ENCODE results near the gene ARHGEF26. TPM values are rescaled to one million over a fixed set of nuclear protein-coding genes. Genes with fewer than 3 reads are reported as not detected.

Gene ARHGEF26, protein sequence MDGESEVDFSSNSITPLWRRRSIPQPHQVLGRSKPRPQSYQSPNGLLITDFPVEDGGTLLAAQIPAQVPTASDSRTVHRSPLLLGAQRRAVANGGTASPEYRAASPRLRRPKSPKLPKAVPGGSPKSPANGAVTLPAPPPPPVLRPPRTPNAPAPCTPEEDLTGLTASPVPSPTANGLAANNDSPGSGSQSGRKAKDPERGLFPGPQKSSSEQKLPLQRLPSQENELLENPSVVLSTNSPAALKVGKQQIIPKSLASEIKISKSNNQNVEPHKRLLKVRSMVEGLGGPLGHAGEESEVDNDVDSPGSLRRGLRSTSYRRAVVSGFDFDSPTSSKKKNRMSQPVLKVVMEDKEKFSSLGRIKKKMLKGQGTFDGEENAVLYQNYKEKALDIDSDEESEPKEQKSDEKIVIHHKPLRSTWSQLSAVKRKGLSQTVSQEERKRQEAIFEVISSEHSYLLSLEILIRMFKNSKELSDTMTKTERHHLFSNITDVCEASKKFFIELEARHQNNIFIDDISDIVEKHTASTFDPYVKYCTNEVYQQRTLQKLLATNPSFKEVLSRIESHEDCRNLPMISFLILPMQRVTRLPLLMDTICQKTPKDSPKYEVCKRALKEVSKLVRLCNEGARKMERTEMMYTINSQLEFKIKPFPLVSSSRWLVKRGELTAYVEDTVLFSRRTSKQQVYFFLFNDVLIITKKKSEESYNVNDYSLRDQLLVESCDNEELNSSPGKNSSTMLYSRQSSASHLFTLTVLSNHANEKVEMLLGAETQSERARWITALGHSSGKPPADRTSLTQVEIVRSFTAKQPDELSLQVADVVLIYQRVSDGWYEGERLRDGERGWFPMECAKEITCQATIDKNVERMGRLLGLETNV
- 2.2 TPM for polyA plus RNA-seq (2013)

DNA sequence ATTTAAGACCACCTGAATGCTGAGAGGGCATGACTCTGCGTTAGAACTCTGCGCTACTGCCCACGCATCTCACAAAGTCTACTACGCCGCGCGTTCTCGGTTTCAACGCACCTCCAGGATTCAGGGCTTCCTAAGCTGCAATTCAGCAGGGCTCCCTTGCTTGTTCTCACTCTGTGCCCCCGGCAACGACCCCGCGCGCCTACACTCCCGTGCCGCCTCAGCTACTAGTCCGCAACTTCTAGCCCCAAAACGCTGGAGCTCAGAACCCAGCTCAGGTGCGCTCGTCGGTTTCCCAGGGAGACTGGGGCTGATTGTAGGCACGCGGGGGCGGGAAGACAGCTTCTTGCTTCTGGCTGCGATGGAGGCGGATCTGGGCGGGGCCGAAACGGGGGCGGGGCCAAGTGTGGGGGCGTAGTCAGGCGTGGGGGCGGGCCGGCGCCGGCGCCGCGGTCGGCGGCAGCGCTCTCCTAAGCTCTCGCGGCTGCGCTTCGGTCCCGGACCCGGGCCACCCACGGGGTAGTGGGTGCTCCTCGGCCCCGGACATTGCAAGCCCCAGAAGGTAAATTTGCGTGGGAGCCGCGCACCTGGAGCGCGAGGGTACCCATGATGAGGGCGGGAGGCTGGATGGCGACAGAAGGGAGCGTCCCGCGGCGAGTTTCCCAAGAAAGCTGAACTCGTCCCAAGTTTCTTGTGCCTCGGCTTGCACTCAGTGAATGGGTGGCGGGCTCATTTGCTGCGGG, at the start of gene ARHGEF26:
Gene ARHGEF26, plus strand, starts transcription at position 430 of the 740 bp plus-strand sequence. CDS start 603 bp downstream, outside the sequence.
- POLR2A ChIA-PET, result no interaction called here

DNA sequence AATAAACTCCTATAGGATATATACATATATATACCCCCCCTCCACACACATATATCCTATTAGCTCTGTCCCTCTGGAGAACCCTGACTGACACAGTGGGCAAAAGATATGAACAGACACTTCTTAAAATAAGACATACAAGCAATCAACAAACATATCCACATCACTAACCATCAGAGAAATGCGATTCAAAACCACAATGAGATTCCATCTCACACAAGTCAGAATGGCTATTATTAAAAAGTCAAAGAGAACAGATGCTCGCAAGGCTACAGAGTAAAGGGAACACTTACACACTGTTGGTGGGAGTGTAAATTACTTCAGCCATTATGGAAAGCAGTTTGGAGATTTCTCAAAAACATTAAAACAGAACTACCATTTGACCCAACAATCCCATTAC, 46.2 kb upstream of the ARHGEF26 start:
- Histone ChIP-seq H3K9me3 (ENCODE audit: control extremely low read depth in 1 of 5, control insufficient read depth in 4 of 5, insufficient read depth in 2 of 5, low read depth in 1 of 5, low read length in 4 of 5) (peaks cover 0 to 3% (median 0%) of the 10 kb centered on the region in 5 experiments), H3K4me1 (ENCODE audit: control extremely low read depth in 1 of 4, control insufficient read depth in 4 of 4, insufficient read depth in 4 of 4, low read length in 3 of 4) (no peaks in the 10 kb centered on the region), H3K27ac (ENCODE audit: insufficient read depth in 1 of 2, low read depth in 1 of 2, low read length in 2 of 2, poor library complexity in 1 of 2, severe bottlenecking in 2 of 2) (no peak overlapping the region), H3K27me3 (replicated peaks in 2 of 5; ENCODE audit: control insufficient read depth in 4 of 5, insufficient read depth in 5 of 5, low read length in 4 of 5) (no peaks in the 10 kb centered on the region), H3K36me3 (ENCODE audit: control insufficient read depth in 4 of 4, insufficient read depth in 4 of 4, low read length in 3 of 4) (no peaks in the 10 kb centered on the region), H3K4me3 (ENCODE audit: control insufficient read depth in 1 of 7, extremely low read depth in 1 of 7, insufficient read depth in 4 of 7, low read depth in 2 of 7, low read length in 6 of 7) (no peak overlapping the region)
- CTCF ChIA-PET, result no interaction called here
- no peak for DNase-seq
- 60% methylated on average over 1 of the region's 2 CpGs for WGBS (ENCODE audit: insufficient coverage)
- POLR2A ChIA-PET, result no interaction called here

More for the DNA sequence above, at the start of gene ARHGEF26:
- peak within 1 kb of the TSS; percentile 65 to 87 (median 71) for H3K4me3 ChIP-seq (ENCODE audit: control insufficient read depth in 1 of 7, extremely low read depth in 1 of 7, insufficient read depth in 4 of 7, low read depth in 2 of 7, low read length in 6 of 7)
- H3K36me3 ChIP-seq (ENCODE audit: control insufficient read depth in 4 of 4, insufficient read depth in 4 of 4, low read length in 3 of 4), result no peaks in the 10 kb centered on the region
- under 1% methylated on average over 54 of the region's 66 CpGs for WGBS (ENCODE audit: insufficient coverage)
- H3K27me3 ChIP-seq (replicated peaks in 2 of 5; ENCODE audit: control insufficient read depth in 4 of 5, insufficient read depth in 5 of 5, low read length in 4 of 5), result peaks cover 7 to 51% (median 18%) of the 10 kb centered on the region in 5 experiments
- peak; percentile 65 to 83 (median 79) for DNase-seq
- peaks cover 0 to 3% (median 0%) of the 10 kb centered on the region in 5 experiments for H3K9me3 ChIP-seq (ENCODE audit: control extremely low read depth in 1 of 5, control insufficient read depth in 4 of 5, insufficient read depth in 2 of 5, low read depth in 1 of 5, low read length in 4 of 5)
- H3K27ac ChIP-seq (ENCODE audit: insufficient read depth in 1 of 2, low read depth in 1 of 2, low read length in 2 of 2, poor library complexity in 1 of 2, severe bottlenecking in 2 of 2), result no peak within 1 kb of the TSS
- H3K4me1 ChIP-seq (ENCODE audit: control extremely low read depth in 1 of 4, control insufficient read depth in 4 of 4, insufficient read depth in 4 of 4, low read length in 3 of 4), result peaks cover 0 to 26% (median 16%) of the 10 kb centered on the region in 4 experiments
- CTCF ChIA-PET, result interaction anchor here (1.2 kb wide), 1 partner anchor 8 kb away, joined by 3 read pairs; no protein-coding TSS in a partner anchor

DNA sequence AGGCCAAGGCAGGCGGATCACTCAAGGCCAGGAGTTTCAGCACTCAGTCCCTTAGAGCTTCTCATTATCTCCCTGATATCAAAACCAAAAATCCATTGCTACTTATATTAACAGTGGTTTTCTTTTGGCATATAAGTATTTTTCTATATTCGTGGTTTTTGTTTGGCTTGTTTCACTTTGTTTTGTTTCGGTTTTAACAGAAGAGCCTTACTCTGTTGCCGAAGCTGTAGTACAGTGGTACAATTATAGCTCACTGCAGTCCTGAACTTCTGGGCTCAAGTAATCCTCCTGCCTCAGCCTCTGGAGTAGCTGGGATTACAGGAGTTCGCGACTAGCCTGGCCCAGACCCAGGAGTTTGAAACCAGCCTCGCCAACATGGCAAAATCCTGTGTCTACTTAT, 42.5 kb upstream of the ARHGEF26 start:
- Histone ChIP-seq H3K27me3 (replicated peaks in 2 of 5; ENCODE audit: control insufficient read depth in 4 of 5, insufficient read depth in 5 of 5, low read length in 4 of 5) (no peaks in the 10 kb centered on the region), H3K4me3 (ENCODE audit: control insufficient read depth in 1 of 7, extremely low read depth in 1 of 7, insufficient read depth in 4 of 7, low read depth in 2 of 7, low read length in 6 of 7) (peak overlapping the region in 1 of 7 experiments; percentile 4), H3K36me3 (ENCODE audit: control insufficient read depth in 4 of 4, insufficient read depth in 4 of 4, low read length in 3 of 4) (no peaks in the 10 kb centered on the region), H3K27ac (ENCODE audit: insufficient read depth in 1 of 2, low read depth in 1 of 2, low read length in 2 of 2, poor library complexity in 1 of 2, severe bottlenecking in 2 of 2) (no peak overlapping the region), H3K4me1 (ENCODE audit: control extremely low read depth in 1 of 4, control insufficient read depth in 4 of 4, insufficient read depth in 4 of 4, low read length in 3 of 4) (no peaks in the 10 kb centered on the region), H3K9me3 (ENCODE audit: control extremely low read depth in 1 of 5, control insufficient read depth in 4 of 5, insufficient read depth in 2 of 5, low read depth in 1 of 5, low read length in 4 of 5) (peaks cover 0 to 9% (median 0%) of the 10 kb centered on the region in 5 experiments)
- 88% methylated on average over 6 of the region's 7 CpGs for WGBS (ENCODE audit: insufficient coverage)
- CTCF ChIA-PET, result no interaction called here
- POLR2A ChIA-PET, result interaction anchor here (0.6 kb wide), 1 partner anchor 150 kb away, joined by 3 read pairs; no protein-coding TSS in a partner anchor
- peak in 1 of 3 donors; percentile 11 for DNase-seq

DNA sequence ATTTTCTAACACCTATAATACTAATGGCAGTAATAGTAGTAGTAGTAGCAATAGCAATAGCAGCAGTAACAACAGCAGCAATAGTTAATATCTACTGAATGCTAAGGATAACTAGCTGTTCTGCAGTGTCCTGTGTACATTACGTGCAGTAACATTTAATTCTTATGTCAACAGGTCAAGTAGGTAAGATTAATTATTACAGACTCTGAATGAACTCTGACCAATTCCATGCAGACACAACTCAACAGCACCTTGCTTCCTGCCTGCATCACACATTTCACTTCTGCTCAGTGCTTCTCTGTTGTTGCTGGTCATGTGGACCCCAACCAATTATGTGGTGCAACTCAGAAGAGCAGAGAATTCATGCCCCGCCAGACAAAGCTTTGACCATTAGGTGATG, 39.9 kb upstream of the ARHGEF26 start:
- WGBS (ENCODE audit: insufficient coverage), result 100% methylated on average over 1 of the region's 2 CpGs
- no peaks in the 10 kb centered on the region for H3K4me1 ChIP-seq (ENCODE audit: control extremely low read depth in 1 of 4, control insufficient read depth in 4 of 4, insufficient read depth in 4 of 4, low read length in 3 of 4)
- H3K4me3 ChIP-seq (ENCODE audit: control insufficient read depth in 1 of 7, extremely low read depth in 1 of 7, insufficient read depth in 4 of 7, low read depth in 2 of 7, low read length in 6 of 7), result no peak overlapping the region
- H3K36me3 ChIP-seq (ENCODE audit: control insufficient read depth in 4 of 4, insufficient read depth in 4 of 4, low read length in 3 of 4), result no peaks in the 10 kb centered on the region
- H3K27me3 ChIP-seq (replicated peaks in 2 of 5; ENCODE audit: control insufficient read depth in 4 of 5, insufficient read depth in 5 of 5, low read length in 4 of 5), result no peaks in the 10 kb centered on the region
- peaks cover 0 to 6% (median 0%) of the 10 kb centered on the region in 5 experiments for H3K9me3 ChIP-seq (ENCODE audit: control extremely low read depth in 1 of 5, control insufficient read depth in 4 of 5, insufficient read depth in 2 of 5, low read depth in 1 of 5, low read length in 4 of 5)
- DNase-seq, result no peak
- ChIA-PET POLR2A (no interaction called here), CTCF (no interaction called here)
- H3K27ac ChIP-seq (ENCODE audit: insufficient read depth in 1 of 2, low read depth in 1 of 2, low read length in 2 of 2, poor library complexity in 1 of 2, severe bottlenecking in 2 of 2), result no peak overlapping the region

DNA sequence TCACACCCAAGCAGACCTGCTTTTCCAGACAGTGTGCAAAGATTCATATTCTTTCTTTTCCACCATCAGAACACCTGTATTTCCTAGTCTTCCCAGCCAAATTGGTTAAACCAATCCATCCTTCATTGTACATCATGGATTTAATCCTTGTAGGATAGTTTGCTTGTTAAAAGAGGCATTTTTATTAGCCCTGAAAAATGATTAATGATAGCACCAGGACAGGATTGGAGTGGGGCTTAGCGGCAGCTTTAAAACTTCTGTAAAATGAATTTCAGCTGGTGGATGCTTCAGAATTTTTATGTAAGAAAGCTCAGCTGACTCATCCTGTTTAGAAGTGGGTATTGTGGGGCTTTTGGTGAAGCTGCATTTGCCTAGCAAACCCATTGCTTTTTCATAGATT, 36.1 kb upstream of the ARHGEF26 start:
- ChIA-PET CTCF (interaction anchor here (1.3 kb wide), 1 partner anchor 10 kb away, joined by 3 read pairs; no protein-coding TSS in a partner anchor), POLR2A (no interaction called here)
- Histone ChIP-seq H3K9me3 (ENCODE audit: control extremely low read depth in 1 of 5, control insufficient read depth in 4 of 5, insufficient read depth in 2 of 5, low read depth in 1 of 5, low read length in 4 of 5) (peaks cover 0 to 6% (median 0%) of the 10 kb centered on the region in 5 experiments), H3K27me3 (replicated peaks in 2 of 5; ENCODE audit: control insufficient read depth in 4 of 5, insufficient read depth in 5 of 5, low read length in 4 of 5) (no peaks in the 10 kb centered on the region), H3K36me3 (ENCODE audit: control insufficient read depth in 4 of 4, insufficient read depth in 4 of 4, low read length in 3 of 4) (no peaks in the 10 kb centered on the region), H3K4me1 (ENCODE audit: control extremely low read depth in 1 of 4, control insufficient read depth in 4 of 4, insufficient read depth in 4 of 4, low read length in 3 of 4) (peaks cover 0 to 8% (median 6%) of the 10 kb centered on the region in 4 experiments), H3K27ac (ENCODE audit: insufficient read depth in 1 of 2, low read depth in 1 of 2, low read length in 2 of 2, poor library complexity in 1 of 2, severe bottlenecking in 2 of 2) (no peak overlapping the region), H3K4me3 (ENCODE audit: control insufficient read depth in 1 of 7, extremely low read depth in 1 of 7, insufficient read depth in 4 of 7, low read depth in 2 of 7, low read length in 6 of 7) (no peak overlapping the region)
- 85% methylated on average over 1 of the region's 1 CpG for WGBS (ENCODE audit: insufficient coverage)
- DNase-seq, result no peak

DNA sequence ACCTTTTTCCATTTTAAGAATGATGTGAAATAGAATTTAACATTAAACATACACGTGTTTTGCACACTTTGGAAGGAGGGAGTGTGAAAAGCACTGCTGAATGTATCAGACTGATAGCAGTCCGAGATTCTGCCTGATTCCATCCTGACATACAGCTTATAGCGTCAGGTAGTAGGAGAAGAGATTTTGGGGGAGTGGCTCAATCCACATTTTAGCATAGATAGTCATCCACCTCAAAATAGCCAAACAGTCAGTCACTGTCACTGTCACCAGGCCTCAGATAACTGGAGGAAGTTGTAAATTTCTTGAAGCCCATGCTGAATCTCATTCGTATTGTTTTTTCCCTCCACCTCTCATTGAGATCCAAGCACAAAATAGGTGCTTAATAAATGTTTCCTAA, 35.4 kb upstream of the ARHGEF26 start:
- no peak overlapping the region for H3K27ac ChIP-seq (ENCODE audit: insufficient read depth in 1 of 2, low read depth in 1 of 2, low read length in 2 of 2, poor library complexity in 1 of 2, severe bottlenecking in 2 of 2)
- peaks cover 0 to 6% (median 0%) of the 10 kb centered on the region in 5 experiments for H3K9me3 ChIP-seq (ENCODE audit: control extremely low read depth in 1 of 5, control insufficient read depth in 4 of 5, insufficient read depth in 2 of 5, low read depth in 1 of 5, low read length in 4 of 5)
- POLR2A ChIA-PET, result no interaction called here
- CTCF ChIA-PET, result interaction anchor here (0.8 to 1.3 kb wide), 2 partner anchors 10 to 167 kb away, joined by 3 read pairs; no protein-coding TSS in a partner anchor
- peaks cover 0 to 15% (median 11%) of the 10 kb centered on the region in 4 experiments for H3K4me1 ChIP-seq (ENCODE audit: control extremely low read depth in 1 of 4, control insufficient read depth in 4 of 4, insufficient read depth in 4 of 4, low read length in 3 of 4)
- no peak overlapping the region for H3K4me3 ChIP-seq (ENCODE audit: control insufficient read depth in 1 of 7, extremely low read depth in 1 of 7, insufficient read depth in 4 of 7, low read depth in 2 of 7, low read length in 6 of 7)
- H3K27me3 ChIP-seq (replicated peaks in 2 of 5; ENCODE audit: control insufficient read depth in 4 of 5, insufficient read depth in 5 of 5, low read length in 4 of 5), result no peaks in the 10 kb centered on the region
- no peaks in the 10 kb centered on the region for H3K36me3 ChIP-seq (ENCODE audit: control insufficient read depth in 4 of 4, insufficient read depth in 4 of 4, low read length in 3 of 4)
- no CpG with 5 or more reads among the region's 4 CpGs for WGBS (ENCODE audit: insufficient coverage)
- DNase-seq, result no peak

Data from common myeloid progenitor, CD34-positive (primary cell).